OCI-LY1 (cell line): ENCODE results near the gene PARD3B.

Experiments used
- CTCF ChIP-seq: fragments of 200-600 bp; sonication (generic), shearing (Covaris generic); IDR thresholded peaks from 2 replicates; pipeline ENCODE4 v1.5.1; 2017; ENCODE audit warnings: mild to moderate bottlenecking, antibody characterized with exemption, low read length, moderate library complexity, mixed read lengths
- EZH2 ChIP-seq: fragments of 200-600 bp; sonication (generic), shearing (Covaris generic); IDR thresholded peaks from 2 replicates; pipeline ENCODE4 v1.8.0; 2017; ENCODE audit warnings: borderline replicate concordance, mixed run types, mild to moderate bottlenecking, antibody characterized with exemption, low read length, moderate library complexity, mixed read lengths

GRCh38 chr2:205428811-205429210 lies 883.5 kb downstream of the PARD3B start:
- TF ChIP-seq EZH2 (no peak), CTCF (no peak)
